Measurements from ENCODE around the gene SORCS2.

The SORCS2 gene

GRCh38 chr4:7622371-7622770 lies 430.0 kb downstream of the SORCS2 start:
- TF ChIP-seq TAF1 (IDR thresholded peaks at IDR 0.05; ENCODE audit: low read depth) (no peak), FOXM1 (IDR thresholded peaks at IDR 0.05; ENCODE audit: borderline replicate concordance, low read depth) (no peak), MAX (IDR thresholded peaks at IDR 0.05) (no peak), REST (IDR thresholded peaks at IDR 0.05; ENCODE audit: low read depth) (no peak), YY1 (IDR thresholded peaks at IDR 0.05; ENCODE audit: low read depth) (no peak), EGR1 (IDR thresholded peaks at IDR 0.05) (no peak), TEAD4 (IDR thresholded peaks at IDR 0.05) (no peak), ZBTB7A (IDR thresholded peaks at IDR 0.05; ENCODE audit: low read depth) (no peak), RAD21 (IDR thresholded peaks at IDR 0.05; ENCODE audit: low read depth) (no peak), EP300 (IDR thresholded peaks at IDR 0.05; ENCODE audit: borderline replicate concordance) (no peak), USF1 (IDR thresholded peaks at IDR 0.05) (no peak), NFIC (IDR thresholded peaks at IDR 0.05) (no peak), TCF12 (IDR thresholded peaks at IDR 0.05; ENCODE audit: low read depth) (no peak), CREB1 (IDR thresholded peaks at IDR 0.05; ENCODE audit: low read depth) (no peak), CEBPB (IDR thresholded peaks at IDR 0.05) (no peak)

GRCh38 chr4:7623468-7623867 lies 431.1 kb downstream of the SORCS2 start:
- no peak for TF ChIP-seq EP300 (IDR thresholded peaks at IDR 0.05; ENCODE audit: borderline replicate concordance)
- TF ChIP-seq TEAD4 (IDR thresholded peaks at IDR 0.05): no peak
- TF ChIP-seq ZBTB7A (IDR thresholded peaks at IDR 0.05; ENCODE audit: low read depth): no peak
- TF ChIP-seq NFIC (IDR thresholded peaks at IDR 0.05): no peak
- no peak for TF ChIP-seq RAD21 (IDR thresholded peaks at IDR 0.05; ENCODE audit: low read depth)

- TF ChIP-seq TAF1 (IDR thresholded peaks at IDR 0.05; ENCODE audit: low read depth) (no peak), CEBPB (IDR thresholded peaks at IDR 0.05) (no peak), ZBTB7A (IDR thresholded peaks at IDR 0.05; ENCODE audit: low read depth) (no peak), CREB1 (IDR thresholded peaks at IDR 0.05; ENCODE audit: low read depth) (no peak), MAX (IDR thresholded peaks at IDR 0.05) (no peak), FOXM1 (IDR thresholded peaks at IDR 0.05; ENCODE audit: borderline replicate concordance, low read depth) (no peak), TEAD4 (IDR thresholded peaks at IDR 0.05) (no peak), TCF12 (IDR thresholded peaks at IDR 0.05; ENCODE audit: low read depth) (no peak), EGR1 (IDR thresholded peaks at IDR 0.05) (no peak), RAD21 (IDR thresholded peaks at IDR 0.05; ENCODE audit: low read depth) (no peak), USF1 (IDR thresholded peaks at IDR 0.05) (no peak), REST (IDR thresholded peaks at IDR 0.05; ENCODE audit: low read depth) (no peak), EP300 (IDR thresholded peaks at IDR 0.05; ENCODE audit: borderline replicate concordance) (no peak), YY1 (IDR thresholded peaks at IDR 0.05; ENCODE audit: low read depth) (no peak), NFIC (IDR thresholded peaks at IDR 0.05) (no peak)
Measured at GRCh38 chr4:7624396-7624980, 432.1 kb downstream of the SORCS2 start.

- TF ChIP-seq EP300 (IDR thresholded peaks at IDR 0.05; ENCODE audit: borderline replicate concordance) (no peak), USF1 (IDR thresholded peaks at IDR 0.05) (no peak), CREB1 (IDR thresholded peaks at IDR 0.05; ENCODE audit: low read depth) (no peak), EGR1 (IDR thresholded peaks at IDR 0.05) (no peak), CEBPB (IDR thresholded peaks at IDR 0.05) (no peak), REST (IDR thresholded peaks at IDR 0.05; ENCODE audit: low read depth) (no peak), FOXM1 (IDR thresholded peaks at IDR 0.05; ENCODE audit: borderline replicate concordance, low read depth) (no peak), TEAD4 (IDR thresholded peaks at IDR 0.05) (no peak), TCF12 (IDR thresholded peaks at IDR 0.05; ENCODE audit: low read depth) (no peak)
Measured at GRCh38 chr4:7625071-7625470, 432.7 kb downstream of the SORCS2 start.

Measured in Ishikawa (cell line).